ELR (cell line): ENCODE measurements around the gene MCM9.
"Not testable (repeated sequence)": the region's sequence is repeated elsewhere in the genome, so short reads cannot be mapped to it uniquely, and the experiment has no call there.

Source experiments
- DNase-seq: peaks from one replicate; pipeline ENCODE4 v3.0.0-alpha.2; 2015; ENCODE audit warnings: low read depth

MCM9 gene

GRCh38 chr6:118893807-118894424 is 41.0 kb downstream of the MCM9 start, which contains the start of gene ASF1A:
TSS of gene ASF1A (plus strand) at chr6:118894152. CDS start at chr6:118894414, 262 bp downstream.
- DNase-seq, result peak; percentile 99

GRCh38 chr6:118893064-118893806 is 41.7 kb downstream of the MCM9 start:
- peak; percentile 78 for DNase-seq

DNA sequence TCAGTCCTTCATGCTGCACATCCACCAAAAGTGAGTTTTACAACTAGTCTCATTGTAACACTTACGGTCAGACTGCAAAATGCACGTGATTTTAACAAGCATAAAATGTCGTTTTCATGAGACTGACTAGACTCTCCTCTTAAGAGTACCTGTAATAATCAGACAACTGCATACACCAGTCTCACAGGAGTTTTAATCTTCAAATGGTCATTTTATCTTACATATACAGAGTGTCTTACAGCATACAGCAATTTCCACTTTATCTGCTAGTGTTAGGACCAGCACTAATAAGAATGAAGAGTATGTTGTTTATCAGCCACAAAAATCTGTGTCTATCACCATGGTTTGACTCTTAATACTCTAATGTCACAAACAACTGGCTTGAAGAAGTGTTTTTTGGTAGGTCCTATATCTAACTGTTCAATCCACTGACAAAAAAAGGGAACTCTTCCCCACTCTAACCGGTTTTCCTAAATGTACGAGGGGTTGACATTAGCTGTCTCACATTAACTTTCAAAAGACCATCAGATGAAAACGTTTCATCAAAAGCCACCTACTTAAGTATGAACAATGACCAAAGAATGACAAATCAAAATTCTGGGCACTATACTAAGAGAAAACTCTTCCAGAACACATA is 42.5 kb downstream of the MCM9 start:
- DNase-seq, result no peak

GRCh38 chr6:118890997-118891790 is 43.8 kb downstream of the MCM9 start:
- DNase-seq, result peak; percentile 44

DNA sequence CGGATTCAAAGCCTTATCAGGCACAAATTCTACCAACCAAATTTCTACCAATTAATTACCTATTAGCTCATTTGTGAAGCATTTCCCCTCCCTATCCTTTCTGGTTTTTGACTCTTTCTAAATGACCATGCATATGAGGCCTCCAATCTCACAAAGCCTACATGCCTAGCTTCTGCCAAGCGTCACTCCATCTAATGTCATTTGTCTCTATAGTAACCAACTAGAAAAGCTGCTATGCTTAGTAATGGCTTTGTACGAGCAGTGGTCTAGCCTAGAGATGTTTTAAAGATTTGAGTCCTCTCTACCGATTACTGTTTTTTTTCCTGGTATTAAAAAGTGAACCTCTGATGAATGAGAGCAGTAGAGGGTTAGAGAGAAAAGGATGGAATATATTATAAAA is 45.8 kb downstream of the MCM9 start:
- DNase-seq, result no peak

- DNase-seq, result no peak
These were observed 48.3 kb downstream of the MCM9 start for GRCh38 chr6:118886641-118887040.

DNA sequence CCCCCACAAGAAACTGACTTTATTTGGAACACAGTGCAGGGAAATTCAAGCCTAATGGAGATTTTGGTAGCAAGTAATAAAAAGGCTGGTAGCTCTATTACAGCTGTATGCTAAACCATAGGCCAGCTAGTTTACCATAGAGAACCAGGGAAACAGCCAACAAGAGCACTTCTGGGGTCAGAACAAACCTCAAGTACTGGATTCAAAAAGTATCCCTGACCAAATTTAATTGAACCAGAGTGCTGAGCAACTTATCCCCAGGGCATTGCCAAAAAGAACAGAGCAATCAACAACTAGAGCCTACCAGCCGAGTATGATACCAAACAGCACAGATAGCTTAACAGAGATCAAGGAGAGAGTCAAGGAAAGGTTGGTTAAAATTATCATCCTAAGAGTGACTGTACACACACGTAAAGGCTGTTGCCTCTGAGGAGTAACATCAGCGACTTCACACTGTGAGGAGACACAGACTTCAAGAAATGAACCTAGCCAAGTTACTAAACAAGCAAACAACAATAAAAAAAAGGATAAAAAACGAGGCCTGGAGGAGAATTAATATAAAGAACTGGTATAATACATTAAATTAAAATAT is 52.5 kb downstream of the MCM9 start:
- no peak for DNase-seq

- no peak for DNase-seq
These were observed 53.3 kb downstream of the MCM9 start for GRCh38 chr6:118881440-118882313.

- no peak for DNase-seq
These were observed 57.2 kb downstream of the MCM9 start for GRCh38 chr6:118877806-118878205.

DNA sequence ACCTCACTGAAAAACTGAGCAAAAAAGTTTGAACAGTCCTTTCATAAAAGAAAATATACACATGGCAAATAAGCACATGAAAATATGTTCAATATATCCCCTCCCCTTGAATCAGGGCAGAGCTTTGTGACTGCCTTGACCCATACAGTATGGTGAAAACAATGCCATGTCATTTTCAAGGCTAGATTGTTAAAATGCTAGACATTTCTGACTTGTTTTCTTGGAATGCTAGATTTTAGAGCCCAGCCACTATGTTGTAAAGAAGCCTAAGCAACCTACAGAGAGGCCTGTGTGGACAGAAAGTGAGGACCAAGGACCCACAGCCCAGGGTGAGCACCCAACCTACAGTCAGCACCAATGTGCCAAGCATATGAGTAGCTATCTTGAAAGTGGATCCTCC is 58.1 kb downstream of the MCM9 start:
- DNase-seq, result peak; percentile 92

- DNase-seq, result peak; percentile 85
These were observed 58.8 kb downstream of the MCM9 start for GRCh38 chr6:118876198-118876597.

GRCh38 chr6:118875672-118876071 is 59.3 kb downstream of the MCM9 start:
- no peak for DNase-seq

GRCh38 chr6:118873239-118873638 is 61.7 kb downstream of the MCM9 start:
- no peak for DNase-seq

DNA sequence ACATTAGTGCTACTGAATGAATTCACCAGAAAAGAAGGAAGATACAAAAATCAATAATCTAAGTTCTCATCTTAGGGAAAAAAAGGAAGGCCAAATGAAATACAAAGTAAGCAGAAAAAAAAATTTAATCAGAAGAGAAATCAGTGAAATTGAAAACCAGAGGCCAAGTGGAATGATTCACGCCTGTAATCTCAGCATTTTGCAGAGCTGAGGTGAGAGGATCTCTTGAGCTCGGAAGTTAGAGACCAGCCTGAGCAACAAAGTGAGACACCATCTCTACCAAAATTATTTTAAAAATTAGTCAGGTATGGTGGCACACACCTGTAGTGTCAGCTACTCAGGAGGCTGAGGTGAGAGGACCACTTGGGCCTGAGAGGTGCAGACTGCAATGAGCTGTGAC is 62.2 kb downstream of the MCM9 start:
- DNase-seq, result peak; percentile 46

- no peak for DNase-seq
These were observed 62.6 kb downstream of the MCM9 start for GRCh38 chr6:118872318-118872717.

GRCh38 chr6:118871331-118871730 is 63.6 kb downstream of the MCM9 start:
- DNase-seq, result no peak

GRCh38 chr6:118869894-118870589 is 64.9 kb downstream of the MCM9 start:
- peak; percentile 14 for DNase-seq

- DNase-seq, result peak; percentile 85
These were observed 65.6 kb downstream of the MCM9 start for GRCh38 chr6:118869350-118869749.

DNA sequence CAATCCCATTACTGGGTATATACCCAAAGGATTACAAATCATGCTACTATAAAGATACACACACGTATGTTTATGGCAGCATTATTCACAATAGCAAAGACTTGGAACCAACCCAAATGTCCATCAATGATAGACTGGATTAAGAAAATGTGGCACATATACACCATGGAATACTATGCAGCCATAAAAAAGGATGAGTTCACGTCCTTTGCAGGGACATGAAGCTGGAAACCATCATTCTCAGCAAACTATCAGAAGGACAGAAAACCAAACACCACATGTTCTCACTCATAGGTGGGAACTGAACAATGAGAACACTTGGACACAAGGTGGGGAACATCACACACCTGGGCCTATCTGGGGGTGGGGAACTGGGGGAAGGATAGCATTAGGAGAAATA is 66.1 kb downstream of the MCM9 start:
- not testable (repeated sequence) for DNase-seq

DNA sequence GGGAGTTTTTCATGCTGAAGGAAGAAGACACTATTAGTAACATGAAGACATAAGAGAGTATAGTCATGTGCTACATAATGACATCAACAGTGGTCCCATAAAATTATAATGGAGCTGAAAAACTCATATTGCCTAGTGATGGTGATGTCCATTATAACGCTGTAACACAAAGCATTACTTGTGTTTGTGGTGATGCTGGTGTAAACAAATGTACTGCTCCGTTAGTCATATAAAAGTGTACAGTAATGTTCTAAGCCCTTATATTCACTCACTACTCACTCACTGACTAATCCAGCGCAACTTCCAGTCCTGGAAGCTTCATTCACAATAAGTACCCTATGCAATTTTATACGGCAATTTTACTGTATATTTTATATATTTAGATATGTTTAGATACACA is 67.8 kb downstream of the MCM9 start:
- DNase-seq, result peak; percentile 93

DNA sequence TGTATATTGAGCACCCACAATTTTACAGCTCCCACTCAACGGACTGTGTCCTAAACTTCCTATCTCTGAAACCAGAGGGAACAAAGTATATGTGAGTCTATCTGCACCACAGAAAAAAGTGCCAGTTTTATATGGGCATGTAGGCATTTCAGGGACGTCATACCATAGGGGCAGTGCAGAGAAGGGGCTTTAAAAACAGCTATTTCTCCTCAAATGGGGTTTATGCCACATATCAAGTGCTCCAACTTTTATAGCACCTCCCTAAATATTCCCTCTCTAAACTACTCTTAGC is 69.9 kb downstream of the MCM9 start:
- DNase-seq, result no peak
